Measurements from ENCODE around the gene KRT25.

KRT25 gene

GRCh38 chr17:40777459-40777858, 22.3 kb upstream of the KRT25 start:
- Histone ChIP-seq H3K4me1 (ENCODE audit: control insufficient read depth in 1 of 2, insufficient read depth in 1 of 2, low read depth in 1 of 2, low read length in 1 of 2) (no peaks in the 10 kb centered on the region), H3K36me3 (no peaks in the 10 kb centered on the region), H3K27me3 (peaks cover 97% of the 10 kb centered on the region), H3K4me3 (ENCODE audit: low read depth in 1 of 2, low read length in 1 of 2) (no peak overlapping the region), H3K27ac (no peak overlapping the region), H3K9me3 (no peaks in the 10 kb centered on the region)
- TF ChIP-seq, protein P1, sequence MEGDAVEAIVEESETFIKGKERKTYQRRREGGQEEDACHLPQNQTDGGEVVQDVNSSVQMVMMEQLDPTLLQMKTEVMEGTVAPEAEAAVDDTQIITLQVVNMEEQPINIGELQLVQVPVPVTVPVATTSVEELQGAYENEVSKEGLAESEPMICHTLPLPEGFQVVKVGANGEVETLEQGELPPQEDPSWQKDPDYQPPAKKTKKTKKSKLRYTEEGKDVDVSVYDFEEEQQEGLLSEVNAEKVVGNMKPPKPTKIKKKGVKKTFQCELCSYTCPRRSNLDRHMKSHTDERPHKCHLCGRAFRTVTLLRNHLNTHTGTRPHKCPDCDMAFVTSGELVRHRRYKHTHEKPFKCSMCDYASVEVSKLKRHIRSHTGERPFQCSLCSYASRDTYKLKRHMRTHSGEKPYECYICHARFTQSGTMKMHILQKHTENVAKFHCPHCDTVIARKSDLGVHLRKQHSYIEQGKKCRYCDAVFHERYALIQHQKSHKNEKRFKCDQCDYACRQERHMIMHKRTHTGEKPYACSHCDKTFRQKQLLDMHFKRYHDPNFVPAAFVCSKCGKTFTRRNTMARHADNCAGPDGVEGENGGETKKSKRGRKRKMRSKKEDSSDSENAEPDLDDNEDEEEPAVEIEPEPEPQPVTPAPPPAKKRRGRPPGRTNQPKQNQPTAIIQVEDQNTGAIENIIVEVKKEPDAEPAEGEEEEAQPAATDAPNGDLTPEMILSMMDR (IDR thresholded peaks at IDR 0.05), result no peak

DNA sequence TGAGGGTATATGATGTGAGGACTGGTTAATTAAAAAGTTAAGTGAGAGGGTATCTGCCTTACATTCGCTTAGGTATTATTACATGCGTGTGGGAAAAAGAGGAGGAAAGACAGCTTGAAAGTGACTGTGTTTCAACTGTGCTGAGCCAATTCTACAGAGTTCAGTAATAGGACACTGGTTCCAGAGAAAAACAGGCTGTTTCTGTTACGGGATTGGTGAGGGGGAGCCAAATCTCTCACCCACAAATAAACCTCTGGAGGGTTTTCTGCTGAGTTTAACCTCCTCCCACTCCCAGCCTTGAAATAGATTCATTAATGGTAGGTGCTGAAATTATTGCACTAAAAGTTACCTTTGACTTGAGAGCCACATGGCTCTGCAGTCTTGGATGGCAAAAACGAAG, 20.8 kb upstream of the KRT25 start:
- no peaks in the 10 kb centered on the region for H3K9me3 ChIP-seq
- H3K36me3 ChIP-seq, result no peaks in the 10 kb centered on the region
- no peaks in the 10 kb centered on the region for H3K4me1 ChIP-seq (ENCODE audit: control insufficient read depth in 1 of 2, insufficient read depth in 1 of 2, low read depth in 1 of 2, low read length in 1 of 2)
- H3K4me3 ChIP-seq (ENCODE audit: low read depth in 1 of 2, low read length in 1 of 2), result no peak overlapping the region
- H3K27ac ChIP-seq, result no peak overlapping the region
- H3K27me3 ChIP-seq, result peaks cover 98% of the 10 kb centered on the region
- TF ChIP-seq, protein P1 (IDR thresholded peaks at IDR 0.05), result no peak

DNA sequence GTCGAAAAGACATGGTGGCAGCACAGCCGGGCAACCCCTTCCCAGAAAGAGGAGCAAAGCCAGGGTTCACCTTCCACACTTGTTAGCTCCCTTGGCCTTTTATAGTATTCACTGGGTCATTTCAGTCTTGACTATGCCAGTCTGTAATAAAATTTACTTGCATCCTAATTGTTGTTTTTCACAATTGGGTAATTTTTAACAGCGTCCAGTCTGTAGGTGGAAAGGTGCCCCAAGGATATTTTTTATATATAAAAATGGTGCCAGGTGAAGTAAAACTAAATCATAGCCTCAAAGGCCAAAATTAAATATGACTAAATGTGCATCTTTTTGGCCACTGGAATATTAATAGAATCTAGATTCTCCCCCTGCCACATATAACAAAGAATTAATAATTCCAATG, 17.0 kb upstream of the KRT25 start, which contains the start of gene KRT26:
Gene KRT26 (minus strand): TSS at position 101 of the 400 bp plus-strand sequence. CDS start 88 bp downstream, at position 13.
- Histone ChIP-seq H3K4me3 (ENCODE audit: low read depth in 1 of 2, low read length in 1 of 2) (no peak within 1 kb of the TSS), H3K4me1 (ENCODE audit: control insufficient read depth in 1 of 2, insufficient read depth in 1 of 2, low read depth in 1 of 2, low read length in 1 of 2) (no peaks in the 10 kb centered on the region), H3K27me3 (peaks cover 96% of the 10 kb centered on the region), H3K9me3 (no peaks in the 10 kb centered on the region), H3K27ac (no peak within 1 kb of the TSS), H3K36me3 (no peaks in the 10 kb centered on the region)
- TF ChIP-seq, protein P1 (IDR thresholded peaks at IDR 0.05), result no peak

DNA sequence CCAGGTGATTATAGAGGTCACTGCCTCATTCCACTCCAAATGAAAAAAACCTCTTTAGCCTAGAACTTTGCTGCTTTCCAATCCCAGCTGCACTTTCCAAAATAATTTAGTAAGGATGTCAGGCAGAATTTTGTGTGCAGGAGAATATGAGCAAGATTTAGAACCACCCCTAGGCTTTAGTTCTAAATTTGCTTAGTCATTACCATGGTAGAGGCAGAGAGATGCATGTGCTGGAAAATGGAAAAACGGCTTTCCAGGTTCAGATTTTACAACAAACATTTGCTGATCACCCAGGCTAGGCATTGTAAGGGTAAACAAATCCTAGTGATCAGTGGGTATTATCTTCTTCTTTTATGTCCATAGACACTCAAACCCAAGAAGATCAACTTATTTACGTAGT, 10.5 kb upstream of the KRT25 start:
- Histone ChIP-seq H3K4me1 (ENCODE audit: control insufficient read depth in 1 of 2, insufficient read depth in 1 of 2, low read depth in 1 of 2, low read length in 1 of 2) (no peaks in the 10 kb centered on the region), H3K27ac (no peak overlapping the region), H3K27me3 (peaks cover 56% of the 10 kb centered on the region), H3K36me3 (no peaks in the 10 kb centered on the region), H3K4me3 (ENCODE audit: low read depth in 1 of 2, low read length in 1 of 2) (no peak overlapping the region), H3K9me3 (peaks cover 9% of the 10 kb centered on the region)
- TF ChIP-seq, protein P1 (IDR thresholded peaks at IDR 0.05), result no peak

- no peak overlapping the region for H3K27ac ChIP-seq
- no peaks in the 10 kb centered on the region for H3K36me3 ChIP-seq
- H3K4me1 ChIP-seq (ENCODE audit: control insufficient read depth in 1 of 2, insufficient read depth in 1 of 2, low read depth in 1 of 2, low read length in 1 of 2), result no peaks in the 10 kb centered on the region
- H3K27me3 ChIP-seq, result peaks cover 37% of the 10 kb centered on the region
- TF ChIP-seq, protein P1 (IDR thresholded peaks at IDR 0.05), result no peak
- H3K9me3 ChIP-seq, result peaks cover 9% of the 10 kb centered on the region
- H3K4me3 ChIP-seq (ENCODE audit: low read depth in 1 of 2, low read length in 1 of 2), result no peak overlapping the region
These were observed 8.6 kb upstream of the KRT25 start for GRCh38 chr17:40763752-40764151.
